Dendritic cell treated with granulocyte-macrophage colony-stimulating factor and Interleukin-4, amounts not matched to agents 40 ng/mL and 50 ng/mL, for 4 days (primary cell): Measurements from ENCODE around the gene TEDC1.

ENCODE experiments used
- H3K27ac Mint-ChIP-seq: one replicate; pipeline ENCODE4 v1.8.0; 2022; ENCODE audit warnings: mild to moderate bottlenecking, mixed read lengths
- H3K27me3 Mint-ChIP-seq: one replicate; pipeline ENCODE4 v1.8.0; 2022; ENCODE audit warnings: mild to moderate bottlenecking, mixed read lengths
- H3K36me3 Mint-ChIP-seq: one replicate; pipeline ENCODE4 v1.8.0; 2022; ENCODE audit warnings: low read depth, mixed read lengths
- H3K4me1 Mint-ChIP-seq: one replicate; pipeline ENCODE4 v1.8.0; 2022; ENCODE audit warnings: low read depth, mixed read lengths
- H3K4me3 Mint-ChIP-seq: one replicate; pipeline ENCODE4 v1.8.0; 2022; ENCODE audit warnings: mild to moderate bottlenecking, moderate library complexity, mixed read lengths
- H3K9me3 Mint-ChIP-seq: one replicate; pipeline ENCODE4 v1.8.0; 2022; ENCODE audit warnings: mixed read lengths
- intact Hi-C: fragments of 100-400 bp; cut with micrococcal nuclease; formaldehyde crosslinking; loops from one replicate; pipeline ENCODE4 v1.15.0; 2022

The TEDC1 gene

DNA sequence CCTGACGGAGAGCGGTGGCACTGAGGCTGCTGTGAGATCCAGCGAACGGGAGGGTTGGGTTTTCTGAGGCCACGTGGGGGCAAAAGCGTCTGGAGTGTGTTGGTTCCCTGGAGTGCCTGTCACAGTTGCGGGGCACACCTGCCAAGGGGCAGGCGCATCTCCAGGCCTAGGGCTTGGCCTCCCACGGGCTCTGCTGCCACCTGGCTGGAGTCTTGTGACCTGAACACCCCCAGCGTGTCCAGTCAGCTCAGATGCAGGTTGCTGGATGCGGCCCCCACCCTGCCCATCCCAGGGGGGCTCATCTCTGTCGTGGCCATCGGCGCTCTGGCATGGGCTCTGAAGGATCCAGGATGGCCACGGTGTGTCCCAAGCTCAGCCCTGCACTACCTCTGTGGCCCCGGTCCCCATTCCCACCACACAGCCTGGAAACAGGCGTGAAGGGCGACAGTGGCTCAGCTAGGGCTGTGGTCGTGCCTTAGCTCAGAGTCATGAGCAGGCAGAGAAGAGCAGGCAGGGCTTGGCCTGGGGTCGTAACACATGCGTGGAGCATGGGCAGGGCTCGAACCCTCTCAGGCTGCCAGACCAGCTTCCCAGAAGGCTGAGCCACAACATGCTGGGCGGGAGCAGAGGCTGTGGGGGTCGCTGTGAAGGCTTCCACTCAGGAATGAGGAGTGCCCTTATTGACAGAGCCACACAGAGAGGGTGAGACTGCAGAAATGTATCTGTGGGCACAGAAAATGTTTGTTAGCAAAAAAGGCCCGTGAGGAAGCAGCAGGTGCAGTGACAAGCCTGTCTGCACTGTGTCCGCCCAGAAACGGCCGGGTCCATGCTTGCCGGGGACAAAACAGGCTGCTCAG, 40.0 kb upstream of the TEDC1 start:
- Mint-ChIP-seq H3K36me3 (peaks cover 87% of the 10 kb centered on the region), H3K27ac (no peak overlapping the region), H3K27me3 (no peaks in the 10 kb centered on the region), H3K4me3 (no peak overlapping the region), H3K4me1 (no peaks in the 10 kb centered on the region), H3K9me3 (no peaks in the 10 kb centered on the region)
- intact Hi-C loops: no loop called here

DNA sequence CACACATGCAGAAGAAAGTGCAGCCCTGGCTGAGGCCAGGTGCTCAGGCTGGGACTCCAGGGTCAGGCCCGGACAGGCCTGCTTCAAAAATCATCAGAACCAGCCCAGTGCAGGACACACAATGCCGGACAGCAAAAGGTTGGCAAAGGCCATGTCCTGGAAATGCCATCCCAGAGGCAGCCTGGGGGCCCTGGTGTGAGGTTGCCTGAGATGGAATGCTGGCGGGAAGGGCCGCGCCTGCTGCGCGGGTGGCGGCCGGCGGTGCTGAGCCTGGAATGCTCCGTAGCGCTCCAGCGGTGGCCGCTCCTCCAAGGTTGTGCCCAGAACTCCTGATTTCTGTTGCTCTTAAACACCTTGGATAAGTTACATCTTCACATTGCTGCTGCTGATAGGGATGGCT, 38.1 kb upstream of the TEDC1 start:
- intact Hi-C loops: no loop called here
- no peaks in the 10 kb centered on the region for H3K4me1 Mint-ChIP-seq
- H3K27me3 Mint-ChIP-seq: no peaks in the 10 kb centered on the region
- no peak overlapping the region for H3K4me3 Mint-ChIP-seq
- no peak overlapping the region for H3K27ac Mint-ChIP-seq
- H3K36me3 Mint-ChIP-seq: peaks cover 89% of the 10 kb centered on the region
- no peaks in the 10 kb centered on the region for H3K9me3 Mint-ChIP-seq

DNA sequence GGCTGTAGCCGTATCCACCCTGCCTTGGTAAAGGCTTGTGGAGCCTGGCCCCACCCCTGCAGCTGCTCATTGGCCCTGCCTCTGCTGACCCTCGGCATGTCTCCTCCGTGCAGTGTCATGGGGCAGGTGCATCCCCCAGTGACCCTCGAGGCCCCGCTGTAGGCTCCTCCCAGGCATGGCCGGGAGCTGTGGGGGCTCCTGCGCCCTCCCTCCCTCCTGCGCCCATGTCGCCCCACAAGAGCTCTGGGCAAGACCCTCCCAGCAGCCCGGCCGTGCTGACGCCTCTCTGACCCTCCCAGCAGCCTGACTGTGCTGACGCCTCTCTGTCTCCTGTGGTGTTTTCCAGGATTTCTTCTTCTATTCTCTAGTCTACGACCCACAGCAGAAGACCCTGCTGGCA, 37.2 kb upstream of the TEDC1 start:
- Mint-ChIP-seq H3K9me3 (no peaks in the 10 kb centered on the region), H3K4me1 (no peaks in the 10 kb centered on the region), H3K27me3 (no peaks in the 10 kb centered on the region), H3K4me3 (no peak overlapping the region), H3K27ac (no peak overlapping the region), H3K36me3 (peaks cover 94% of the 10 kb centered on the region)
- intact Hi-C loops: no loop called here

DNA sequence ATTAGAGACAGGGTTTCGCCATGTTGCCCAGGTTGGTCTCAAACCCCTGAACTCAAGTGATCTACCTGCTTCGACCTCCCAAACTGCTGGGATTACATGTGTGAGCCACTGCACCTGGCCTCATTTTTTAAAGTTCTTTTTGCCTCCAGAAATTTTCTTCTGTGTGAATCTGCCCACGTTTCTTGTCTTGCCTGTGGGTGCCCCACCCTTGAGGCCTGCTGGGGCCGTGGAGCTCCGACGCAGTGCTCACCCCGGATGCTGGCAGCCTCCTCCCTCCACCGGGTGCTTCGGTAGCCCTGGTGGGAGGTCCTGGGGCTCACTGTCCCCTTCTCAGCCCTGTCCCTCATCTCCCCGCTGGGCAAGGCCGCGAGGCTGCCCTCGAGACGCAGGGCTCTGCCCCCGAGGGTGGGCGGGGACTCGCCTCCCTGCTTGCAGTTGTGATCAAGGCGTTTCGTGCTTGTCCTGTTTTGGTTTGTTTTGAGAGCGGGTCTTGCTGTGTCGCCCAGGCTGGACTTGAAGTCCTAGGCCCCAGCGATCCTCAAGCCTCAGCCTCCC, 35.9 kb upstream of the TEDC1 start:
- H3K4me3 Mint-ChIP-seq: no peak overlapping the region
- peaks cover 86% of the 10 kb centered on the region for H3K36me3 Mint-ChIP-seq
- intact Hi-C loops: no loop called here
- H3K4me1 Mint-ChIP-seq: no peaks in the 10 kb centered on the region
- no peak overlapping the region for H3K27ac Mint-ChIP-seq
- H3K27me3 Mint-ChIP-seq: no peaks in the 10 kb centered on the region
- H3K9me3 Mint-ChIP-seq: no peaks in the 10 kb centered on the region

DNA sequence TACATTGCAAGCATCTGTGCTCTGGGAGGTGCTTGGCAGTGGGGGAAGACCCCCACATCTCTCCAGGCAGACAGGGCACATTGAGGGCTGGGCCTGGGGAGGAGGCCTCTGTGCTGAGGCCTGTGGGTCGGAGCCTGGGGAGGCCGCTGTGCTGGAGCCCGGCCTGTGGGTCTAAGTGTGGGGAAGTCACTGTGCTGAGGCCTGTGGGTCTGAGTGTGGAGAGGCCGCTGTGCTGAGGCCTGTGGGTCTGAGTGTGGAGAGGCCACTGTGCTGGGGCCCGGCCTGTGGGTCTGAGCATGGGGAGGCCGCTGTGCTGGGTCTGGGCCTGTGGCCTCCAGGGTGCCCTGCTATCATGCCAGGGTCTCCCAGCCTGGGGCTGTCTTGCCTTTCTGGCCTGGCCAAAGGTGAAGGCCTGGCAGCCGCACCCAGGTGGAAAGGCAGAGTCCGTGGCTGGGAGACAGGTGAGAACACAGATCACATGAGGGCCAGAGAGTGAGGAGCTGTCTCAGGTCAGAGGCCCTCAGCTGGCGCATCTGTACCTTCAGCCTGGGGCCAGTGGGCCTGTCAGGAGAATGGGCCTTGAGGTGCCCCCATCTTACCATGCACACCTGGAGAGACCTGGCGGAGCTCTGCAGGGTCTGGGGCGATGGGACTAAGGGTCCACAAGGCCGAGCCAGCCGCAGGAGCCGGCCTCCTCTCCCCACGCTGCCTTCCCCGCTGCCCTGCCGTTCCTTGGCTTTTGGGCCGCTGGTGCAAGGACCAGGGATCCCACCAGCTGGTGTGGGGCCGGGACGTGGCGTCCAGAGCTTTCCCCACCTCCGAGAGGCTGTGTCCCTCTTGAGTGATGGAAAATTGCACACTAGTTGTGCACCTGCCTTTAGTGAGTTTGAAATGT, 35.0 kb upstream of the TEDC1 start:
- Mint-ChIP-seq H3K27me3 (no peaks in the 10 kb centered on the region), H3K27ac (no peak overlapping the region), H3K36me3 (peaks cover 86% of the 10 kb centered on the region), H3K9me3 (no peaks in the 10 kb centered on the region), H3K4me3 (no peak overlapping the region), H3K4me1 (no peaks in the 10 kb centered on the region)
- intact Hi-C loops: no loop called here

DNA sequence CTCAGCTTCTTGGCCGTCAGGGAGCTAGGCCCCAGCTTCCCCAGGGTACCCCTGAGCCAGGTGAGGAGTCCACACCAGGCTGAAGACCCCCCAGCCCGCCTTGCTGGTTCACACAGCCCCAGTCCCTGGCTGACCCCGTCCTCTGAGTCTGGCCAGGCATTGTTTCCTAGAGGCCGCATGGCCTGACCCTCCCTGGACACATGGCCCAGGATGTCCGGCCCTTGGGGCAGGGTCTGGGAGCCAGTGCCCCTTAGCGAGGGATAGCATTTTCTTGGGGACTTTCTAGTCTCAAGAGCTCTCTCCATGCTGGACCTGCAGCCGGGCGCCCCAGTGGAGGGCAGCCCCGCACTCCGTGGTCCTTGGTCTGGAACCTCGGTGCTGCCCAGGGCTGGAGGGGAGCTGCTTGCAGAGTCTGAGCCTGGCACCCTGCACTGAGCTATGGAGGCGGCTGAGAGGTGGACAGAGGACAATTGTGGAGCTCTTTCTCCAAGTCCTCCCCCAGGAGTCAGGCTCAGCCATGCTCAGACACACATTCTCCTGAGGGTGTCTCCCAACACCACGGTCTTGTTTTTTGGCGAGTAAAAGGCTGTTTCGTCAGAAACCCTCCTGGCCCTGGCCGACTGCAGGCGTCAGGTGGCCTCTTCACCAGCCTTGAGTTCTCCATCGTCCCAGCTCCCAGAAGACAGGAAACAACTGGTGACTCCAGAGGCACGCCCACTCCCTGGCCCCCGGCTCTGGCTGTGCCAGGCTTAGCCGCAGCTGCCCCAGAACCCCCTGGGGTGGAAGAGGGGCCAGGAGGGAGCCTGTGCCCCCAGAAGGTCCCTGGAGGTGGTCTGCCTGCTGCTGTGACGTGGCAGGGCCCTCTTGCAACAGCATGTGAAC, 34.1 kb upstream of the TEDC1 start:
- no peak overlapping the region for H3K27ac Mint-ChIP-seq
- no peaks in the 10 kb centered on the region for H3K9me3 Mint-ChIP-seq
- H3K4me3 Mint-ChIP-seq: no peak overlapping the region
- no peaks in the 10 kb centered on the region for H3K27me3 Mint-ChIP-seq
- H3K36me3 Mint-ChIP-seq: peaks cover 86% of the 10 kb centered on the region
- intact Hi-C loops: no loop called here
- no peaks in the 10 kb centered on the region for H3K4me1 Mint-ChIP-seq

DNA sequence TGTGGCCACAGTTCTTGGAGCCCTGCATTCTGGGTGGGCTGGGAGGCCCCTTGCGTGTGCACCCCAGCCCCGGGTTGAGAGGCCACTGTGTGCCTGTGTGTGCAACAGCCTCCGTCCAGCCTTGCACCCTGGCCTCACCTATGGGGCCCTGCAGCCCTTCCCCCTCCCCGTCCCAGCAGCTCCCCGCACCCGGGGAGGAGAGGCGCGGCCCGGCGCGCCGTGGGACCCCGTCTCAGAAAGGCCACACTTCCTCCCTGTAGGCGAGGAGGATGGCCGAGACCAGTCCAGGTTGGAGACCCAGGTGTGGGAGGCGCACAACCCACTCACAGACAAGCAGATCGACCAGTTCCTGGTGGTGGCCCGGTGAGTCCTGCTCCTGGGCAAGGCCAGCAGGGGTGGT, 33.0 kb upstream of the TEDC1 start:
- H3K27me3 Mint-ChIP-seq: no peaks in the 10 kb centered on the region
- no peak overlapping the region for H3K27ac Mint-ChIP-seq
- intact Hi-C loops: no loop called here
- no peaks in the 10 kb centered on the region for H3K9me3 Mint-ChIP-seq
- H3K4me1 Mint-ChIP-seq: no peaks in the 10 kb centered on the region
- H3K4me3 Mint-ChIP-seq: no peak overlapping the region
- peaks cover 86% of the 10 kb centered on the region for H3K36me3 Mint-ChIP-seq

DNA sequence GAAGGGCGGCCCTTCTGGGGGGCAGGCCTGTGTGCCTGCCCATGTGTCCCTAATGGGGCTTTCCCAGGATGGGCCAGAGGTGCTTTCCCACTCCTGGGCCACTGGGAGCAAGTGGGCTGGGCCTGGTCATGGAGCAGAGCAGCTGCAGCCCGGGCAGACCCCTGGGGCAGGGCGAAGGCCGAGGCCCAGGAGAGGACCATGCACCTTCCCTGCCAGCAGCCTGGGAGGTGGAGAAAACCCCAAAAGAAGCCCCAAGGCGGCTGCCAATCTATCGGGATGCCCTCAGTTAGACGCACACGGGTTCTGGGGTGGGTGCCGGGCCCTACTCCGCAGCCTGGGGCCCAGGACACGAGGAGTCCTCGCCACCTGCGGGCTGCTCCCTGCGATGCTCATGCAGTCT, 32.5 kb upstream of the TEDC1 start:
- H3K4me1 Mint-ChIP-seq: no peaks in the 10 kb centered on the region
- H3K27me3 Mint-ChIP-seq: no peaks in the 10 kb centered on the region
- peaks cover 86% of the 10 kb centered on the region for H3K36me3 Mint-ChIP-seq

DNA sequence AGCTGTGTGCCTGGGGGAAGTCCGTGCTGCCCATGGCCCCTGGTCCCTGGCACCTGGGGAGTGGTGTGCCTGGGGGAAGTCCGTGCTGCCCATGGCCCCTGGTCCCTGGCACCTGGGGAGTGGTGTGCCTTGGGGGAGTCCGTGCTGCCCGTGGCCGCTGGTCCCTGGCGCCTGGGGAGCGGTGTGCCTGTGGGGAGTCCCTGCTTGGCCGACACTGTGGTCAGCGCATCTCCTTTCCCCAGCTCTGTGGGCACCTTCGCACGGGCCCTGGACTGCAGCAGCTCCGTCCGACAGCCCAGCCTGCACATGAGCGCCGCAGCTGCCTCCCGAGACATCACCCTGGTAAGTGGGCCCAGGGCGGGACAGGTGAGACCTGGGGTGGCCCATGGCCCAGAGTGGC, 30.9 kb upstream of the TEDC1 start:
- Mint-ChIP-seq H3K4me3 (no peak overlapping the region), H3K27ac (no peak overlapping the region), H3K4me1 (no peaks in the 10 kb centered on the region), H3K36me3 (peaks cover 86% of the 10 kb centered on the region), H3K27me3 (no peaks in the 10 kb centered on the region), H3K9me3 (no peaks in the 10 kb centered on the region)
- intact Hi-C loops: no loop called here

More for the DNA sequence above, 32.5 kb upstream of the TEDC1 start:
- intact Hi-C loops: no loop called here
- Mint-ChIP-seq H3K9me3 (no peaks in the 10 kb centered on the region), H3K4me3 (no peak overlapping the region), H3K27ac (no peak overlapping the region)

DNA sequence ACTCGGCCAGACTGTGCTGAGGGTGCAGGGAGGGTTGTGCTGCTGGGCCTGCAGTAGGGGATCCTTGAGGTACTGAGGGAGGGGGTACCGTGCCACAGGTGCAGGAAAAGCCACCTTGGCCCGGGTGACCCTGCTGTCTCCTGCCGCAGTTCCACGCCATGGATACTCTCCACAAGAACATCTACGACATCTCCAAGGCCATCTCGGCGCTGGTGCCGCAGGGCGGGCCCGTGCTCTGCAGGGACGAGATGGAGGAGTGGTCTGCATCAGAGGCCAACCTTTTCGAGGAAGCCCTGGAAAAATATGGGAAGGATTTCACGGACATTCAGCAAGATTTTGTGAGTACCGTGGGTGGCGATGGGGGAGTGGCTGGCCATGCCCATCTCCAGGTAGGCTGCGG, 30.4 kb upstream of the TEDC1 start:
- no peak overlapping the region for H3K27ac Mint-ChIP-seq
- no peaks in the 10 kb centered on the region for H3K4me1 Mint-ChIP-seq
- H3K27me3 Mint-ChIP-seq: no peaks in the 10 kb centered on the region
- H3K4me3 Mint-ChIP-seq: no peak overlapping the region
- intact Hi-C loops: no loop called here
- peaks cover 86% of the 10 kb centered on the region for H3K36me3 Mint-ChIP-seq
- no peaks in the 10 kb centered on the region for H3K9me3 Mint-ChIP-seq

DNA sequence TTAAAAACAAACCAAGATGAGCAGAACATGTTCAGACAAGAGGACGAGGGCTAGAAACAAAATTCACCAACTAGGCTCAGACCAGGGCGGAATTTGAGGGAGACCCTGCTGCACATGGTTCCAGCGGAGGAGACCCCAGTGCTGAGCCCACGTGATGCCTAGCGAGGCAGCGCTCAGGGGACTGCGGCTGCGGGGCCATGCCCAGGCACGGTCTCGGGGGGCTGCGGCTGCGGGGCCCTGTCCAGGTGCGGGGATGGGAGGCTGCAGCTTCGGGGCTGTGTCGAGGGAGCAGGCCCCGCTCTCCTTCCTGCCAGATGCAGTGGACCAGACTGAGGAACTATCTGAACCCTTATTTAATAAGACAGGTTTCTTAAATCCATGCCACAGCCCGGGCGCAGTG, 29.1 kb upstream of the TEDC1 start:
- Mint-ChIP-seq H3K4me3 (no peak overlapping the region), H3K4me1 (no peaks in the 10 kb centered on the region), H3K36me3 (peaks cover 86% of the 10 kb centered on the region), H3K9me3 (no peaks in the 10 kb centered on the region), H3K27me3 (no peaks in the 10 kb centered on the region), H3K27ac (no peak overlapping the region)
- intact Hi-C loops: no loop called here

DNA sequence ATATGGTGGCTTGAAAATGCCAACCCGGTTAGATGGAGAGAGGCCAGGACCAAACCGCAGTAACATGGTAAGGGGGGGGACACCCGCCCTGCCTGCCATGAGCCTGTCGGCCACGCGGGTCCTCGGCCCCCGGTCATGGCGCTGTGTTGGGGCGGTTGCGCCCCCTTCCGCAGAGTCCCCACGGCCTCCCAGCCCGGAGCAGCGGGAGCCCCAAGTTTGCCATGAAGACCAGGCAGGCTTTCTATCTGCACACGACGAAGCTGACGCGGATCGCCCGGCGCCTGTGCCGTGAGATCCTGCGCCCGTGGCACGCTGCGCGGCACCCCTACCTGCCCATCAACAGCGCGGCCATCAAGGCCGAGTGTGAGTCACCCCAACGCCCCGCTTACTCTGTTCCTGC, 26.5 kb upstream of the TEDC1 start:
- Mint-ChIP-seq H3K9me3 (no peaks in the 10 kb centered on the region), H3K4me1 (no peaks in the 10 kb centered on the region)

DNA sequence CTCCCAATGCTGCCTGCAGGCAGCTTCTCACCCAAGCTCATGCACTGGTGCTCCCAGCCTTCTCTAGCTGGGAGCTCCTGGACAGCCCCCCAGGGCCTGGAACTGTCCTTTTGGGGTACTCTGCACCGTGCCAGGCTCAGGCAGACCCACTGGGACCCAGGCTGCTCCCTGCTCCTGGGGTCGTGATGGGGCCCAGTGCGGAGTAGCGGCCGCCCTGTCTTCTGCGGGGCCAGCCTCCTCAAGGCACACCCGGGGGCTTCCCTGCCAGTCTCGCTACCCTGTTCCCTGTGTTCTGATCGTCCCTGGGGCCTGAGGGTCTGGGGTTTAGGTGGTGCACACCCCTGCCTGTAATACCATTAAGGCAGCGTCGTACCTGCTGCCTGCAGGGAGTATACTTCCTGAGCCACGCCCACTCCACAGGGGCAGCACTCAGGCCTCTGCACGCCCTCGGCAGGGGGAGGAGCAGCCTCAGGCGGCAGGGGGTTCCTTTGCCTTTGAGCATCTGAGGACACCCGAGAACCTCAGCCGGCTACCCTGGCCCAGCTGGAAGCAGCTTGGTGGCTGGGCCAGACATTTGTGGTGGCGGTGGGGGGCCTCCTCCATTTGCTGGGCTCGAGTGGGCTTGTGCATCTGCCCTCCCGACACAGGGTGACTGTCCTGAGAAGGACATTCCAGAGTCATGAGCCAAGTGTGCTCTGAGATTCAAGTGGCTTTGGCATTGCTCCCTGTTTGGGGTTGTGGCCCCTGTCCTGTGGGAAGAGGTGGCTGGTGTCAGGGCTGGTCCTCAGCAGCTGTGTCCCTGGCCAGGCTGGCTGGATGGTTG, 25.6 kb upstream of the TEDC1 start:
- H3K9me3 Mint-ChIP-seq: no peaks in the 10 kb centered on the region
- intact Hi-C loops: no loop called here
- no peak overlapping the region for H3K27ac Mint-ChIP-seq
- no peaks in the 10 kb centered on the region for H3K4me1 Mint-ChIP-seq
- no peak overlapping the region for H3K4me3 Mint-ChIP-seq
- no peaks in the 10 kb centered on the region for H3K27me3 Mint-ChIP-seq
- H3K36me3 Mint-ChIP-seq: peaks cover 99% of the 10 kb centered on the region

More for the DNA sequence above, 26.5 kb upstream of the TEDC1 start:
- Mint-ChIP-seq H3K36me3 (peaks cover 95% of the 10 kb centered on the region), H3K4me3 (no peak overlapping the region), H3K27me3 (no peaks in the 10 kb centered on the region), H3K27ac (no peak overlapping the region)
- intact Hi-C loops: no loop called here
